HepG2 (cell line): ENCODE measurements around the gene HINT2. TPM values are rescaled to one million over a fixed set of nuclear protein-coding genes. Genes with fewer than 3 reads are reported as not detected.

ENCODE experiments used
- ATAC-seq: fragments of 200-7000 bp; cut with Tn5 transposase; 3 replicates; pipeline ENCODE4 v1.9.1; 2020; ENCODE audit warnings: mild to moderate bottlenecking, moderate library complexity
- BruUV-seq: library from RNA; stranded (reverse); fragments of 400-500 nt; replicated peaks from 2 replicates; lab custom pipeline; 2021; lab: Mats Ljungman, UMichigan
- CTCF ChIA-PET: fragments of 300-600 bp; formaldehyde crosslinking; extraction: SDS; loops from one replicate; lab custom pipeline; 2021; ENCODE audit warnings: low total read pairs, inconsistent platforms, low intra/inter-chr PET ratio; lab: Yijun Ruan, JAX
- POLR2A ChIA-PET: fragments of 350-600 bp; sonication (Branson Sonifier 250); formaldehyde crosslinking; loops from one replicate; lab custom pipeline; 2020; ENCODE audit warnings: antibody characterized with exemption, inconsistent platforms; lab: Yijun Ruan, JAX
- DNase-seq: peaks from one replicate; pipeline ENCODE4 v3.0.0-alpha.2; 2015; ENCODE audit warnings: low spot score
- FAIRE-seq: peaks from 3 replicates; lab custom pipeline; 2011; peaks lifted over from hg19 to GRCh38; lab: Jason Lieb, UNC
- H2AFZ ChIP-seq: one replicate; pipeline ENCODE4 v1.6.1; 2011; ENCODE audit warnings: low read length, inconsistent platforms
- H3K27ac ChIP-seq: fragments of 300-600 bp; 3 replicates; pipeline ENCODE4 v1.8.0; 2011; ENCODE audit warnings: mixed run types, mild to moderate bottlenecking, mixed read lengths, low read length, inconsistent platforms; ENCODE audit not compliant: insufficient read depth; ENCODE audit errors: extremely low read length
- H3K27me3 ChIP-seq, 2 experiments: fragments of 200-600 bp in 1 of 2; 2 replicates in 1 of 2; 3 replicates in 1 of 2; pipeline versions ENCODE4 v1.6.0 to v1.8.0; 2011; ENCODE audit warnings: low read length in 2 of 2, mild to moderate bottlenecking in 2 of 2, moderate library complexity in 2 of 2, inconsistent platforms in 1 of 2; ENCODE audit not compliant: insufficient read depth in 2 of 2, control insufficient read depth in 1 of 2
- H3K36me3 ChIP-seq, 2 experiments: fragments of 200-600 bp in 1 of 2; replicated peaks in 1 of 2; 2 replicates in 1 of 2; 3 replicates in 1 of 2; pipeline versions ENCODE4 v1.5.1 to v1.8.0; 2011; ENCODE audit warnings: low read length in 2 of 2, inconsistent platforms in 1 of 2; ENCODE audit not compliant: insufficient read depth in 2 of 2, control insufficient read depth in 1 of 2
- H3K4me1 ChIP-seq: 2 replicates; pipeline ENCODE4 v1.5.1; 2012; ENCODE audit warnings: low read length, inconsistent platforms; ENCODE audit not compliant: insufficient read depth
- H3K4me2 ChIP-seq: 2 replicates; pipeline ENCODE4 v1.6.0; 2011; ENCODE audit warnings: low read depth, low read length, inconsistent platforms
- H3K4me3 ChIP-seq, 3 experiments: fragments of 200-600 bp in 1 of 3; sonication (generic), shearing (Covaris generic) in 1 of 3; replicated peaks in 1 of 3; 2 replicates each; pipeline ENCODE4 v1.5.1; 2011 to 2016; ENCODE audit warnings: low read length in 3 of 3, inconsistent platforms in 2 of 3, low read depth in 2 of 3, mild to moderate bottlenecking in 2 of 3, control low read depth in 1 of 3, mixed read lengths in 1 of 3; ENCODE audit not compliant: insufficient read depth in 1 of 3
- H3K79me2 ChIP-seq: one replicate; pipeline ENCODE4 v1.6.1; 2011; ENCODE audit warnings: low read length, inconsistent platforms; ENCODE audit not compliant: insufficient read depth
- H3K9ac ChIP-seq: 2 replicates; pipeline ENCODE4 v1.6.0; 2011; ENCODE audit warnings: mild to moderate bottlenecking, low read depth, low read length, inconsistent platforms; ENCODE audit not compliant: insufficient read depth
- H3K9me3 ChIP-seq: 2 replicates; pipeline ENCODE4 v1.5.1; 2012; ENCODE audit warnings: mild to moderate bottlenecking, low read length
- H4K20me1 ChIP-seq: 2 replicates; pipeline ENCODE4 v1.6.0; 2011; ENCODE audit warnings: inconsistent platforms, mild to moderate bottlenecking, low read length, moderate library complexity; ENCODE audit not compliant: insufficient read depth
- AHR ChIP-seq: IDR thresholded peaks from 2 replicates; pipeline ENCODE4 v1.6.1; 2018; ENCODE audit warnings: missing genetic modification reagents, missing compliant biosample characterization
- E2F2 ChIP-seq: sonication (generic); formaldehyde crosslinking; IDR thresholded peaks from 2 replicates; pipeline ENCODE4 v1.4.0; 2020; ENCODE audit warnings: missing genetic modification reagents, borderline replicate concordance
- FOXP4 ChIP-seq: sonication (generic); formaldehyde crosslinking; IDR thresholded peaks from 2 replicates; pipeline ENCODE4 v1.4.0; 2020; ENCODE audit warnings: missing genetic modification reagents
- HHEX ChIP-seq: IDR thresholded peaks from 2 replicates; pipeline ENCODE4 v1.6.1; 2016; ENCODE audit warnings: control low read depth
- NR2F1 ChIP-seq, 2 experiments: fragments of 450-650 bp in 1 of 2; formaldehyde crosslinking in 1 of 2; IDR thresholded peaks; 2 replicates each; pipeline versions ENCODE4 v1.5.0 to v1.6.1; 2016 to 2020; ENCODE audit warnings: mild to moderate bottlenecking in 1 of 2, missing compliant biosample characterization in 1 of 2, missing genetic modification reagents in 1 of 2, moderate library complexity in 1 of 2
- SCMH1 ChIP-seq: sonication (generic); formaldehyde crosslinking; IDR thresholded peaks from 2 replicates; pipeline ENCODE4 v1.9.0; 2021; ENCODE audit warnings: missing genetic modification reagents, mild to moderate bottlenecking, borderline replicate concordance
- STAT5B ChIP-seq: sonication (generic); formaldehyde crosslinking; IDR thresholded peaks from 2 replicates; pipeline ENCODE4 v1.4.0; 2020; ENCODE audit warnings: missing genetic modification reagents
- TAF1 ChIP-seq: sonication (generic); formaldehyde crosslinking; IDR thresholded peaks from 2 replicates; pipeline ENCODE4 v1.4.0; 2020; ENCODE audit warnings: missing genetic modification reagents
- TARDBP ChIP-seq: sonication (generic); formaldehyde crosslinking; IDR thresholded peaks from 2 replicates; pipeline ENCODE4 v1.8.0; 2022; ENCODE audit warnings: mild to moderate bottlenecking, missing genetic modification reagents
- TEAD3 ChIP-seq: optimal IDR thresholded peaks from 2 replicates; pipeline ENCODE3; 2016; ENCODE audit warnings: borderline replicate concordance
- TGIF2 ChIP-seq: IDR thresholded peaks from 2 replicates; pipeline ENCODE4 v1.6.1; 2016; ENCODE audit warnings: control low read depth, missing compliant biosample characterization
- ZFP37 ChIP-seq: sonication (generic); formaldehyde crosslinking; IDR thresholded peaks from 2 replicates; pipeline ENCODE4 v1.4.0; 2020; ENCODE audit warnings: missing genetic modification reagents, borderline replicate concordance
- ZNF10 ChIP-seq: sonication (generic); formaldehyde crosslinking; IDR thresholded peaks from 2 replicates; pipeline ENCODE4 v1.4.0; 2020; ENCODE audit warnings: mild to moderate bottlenecking, low read depth, missing genetic modification reagents, borderline replicate concordance
- ZNF326 ChIP-seq: sonication (generic); formaldehyde crosslinking; IDR thresholded peaks from 2 replicates; pipeline ENCODE4 v1.4.0; 2020; ENCODE audit warnings: missing genetic modification reagents, borderline replicate concordance
- ZNF567 ChIP-seq: sonication (generic); formaldehyde crosslinking; IDR thresholded peaks from 2 replicates; pipeline ENCODE4 v1.8.1; 2023; ENCODE audit warnings: mild to moderate bottlenecking, missing genetic modification reagents, borderline replicate concordance
- ZNF841 ChIP-seq: sonication (generic); formaldehyde crosslinking; IDR thresholded peaks from 2 replicates; pipeline ENCODE4 v1.8.1; 2023; ENCODE audit warnings: missing genetic modification reagents, borderline replicate concordance
- WGBS: methylation state at CpG from one replicate; pipeline ENCODE4 v1.1.6; 2017; ENCODE audit warnings: low lambda C conversion rate; 5-methylcytosine and 5-hydroxymethylcytosine counted together
- in situ Hi-C: cut with HindIII; loops from 2 replicates; pipeline ENCODE4 v1.10.0; 2017; ENCODE audit warnings: low pct_unique_long_range_greater_than_20kb; ENCODE audit not compliant: extremely low pct_ligation_motif_present
- intact Hi-C: fragments of 100-400 bp; cut with micrococcal nuclease; formaldehyde crosslinking; loops from one replicate; pipeline ENCODE4 v1.10.0; 2022; ENCODE audit not compliant: unreplicated experiment
- polyA plus RNA-seq, 8 experiments: library from polyadenylated mRNA; depleted of rRNA in 3 of 8; stranded (reverse) in 7 of 8; unstranded in 1 of 8; fragments of >200 nt; fragmentation: Illumina TruSeq in 4 of 8; extraction: Trizol in 4 of 8; gene quantifications; 2 replicates each; pipeline versions ENCODE4 v1.2.1 to v1.2.3, GENCODE V29; 2011 to 2016; ENCODE audit warnings: low read depth in 4 of 8, missing spikeins in 1 of 8, mixed read lengths in 1 of 8; ENCODE audit not compliant: insufficient read depth in 1 of 8
- total RNA-seq, 5 experiments: library from RNA; depleted of rRNA; stranded (reverse); fragments of >200 nt; fragmentation: Illumina TruSeq; extraction: Trizol; gene quantifications; 2 replicates each; pipeline ENCODE4 v1.2.3, GENCODE V29; 2016; ENCODE audit warnings: low read depth in 1 of 5
- TF ChIP-seq, protein P1 (sequence below): sonication (generic); formaldehyde crosslinking; IDR thresholded peaks from 2 replicates; pipeline ENCODE4 v1.4.0; 2020; ENCODE audit warnings: mild to moderate bottlenecking, missing genetic modification reagents
- TF ChIP-seq, protein P2 (sequence below): sonication (generic); formaldehyde crosslinking; IDR thresholded peaks from 2 replicates; pipeline ENCODE4 v1.9.0; 2022; ENCODE audit warnings: low read depth, missing genetic modification reagents

HINT2 gene
- total and polyA plus RNA-seq, 2 of the 13 experiments (the other 11 are each of a cell fraction or from before 2014, with no cell fraction given), result 37.9 to 56.2 TPM

DNA sequence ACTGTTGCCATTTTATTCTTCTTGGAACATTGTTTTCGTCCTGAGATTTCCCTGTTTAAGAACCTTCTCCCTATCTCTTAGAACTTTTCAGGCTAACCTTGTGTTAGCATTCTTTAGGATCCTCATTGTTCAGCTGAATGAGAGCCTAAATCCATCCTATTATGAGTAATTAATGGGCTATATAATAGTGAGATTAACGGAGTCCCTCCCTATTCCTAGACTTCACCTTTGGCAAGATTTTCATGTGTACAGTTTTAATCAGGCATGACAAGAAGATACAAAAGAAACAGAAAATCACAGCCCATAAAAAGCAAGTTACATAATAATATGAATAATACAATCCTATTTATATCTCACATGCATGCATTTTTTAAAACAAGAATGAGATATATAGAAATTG, 51.7 kb downstream of the HINT2 start:
- Histone ChIP-seq H3K27ac (no peak overlapping the region), H3K9ac (no peak overlapping the region), H3K9me3 (no peaks in the 10 kb centered on the region), H3K4me2 (no peak overlapping the region), H3K36me3 (no peaks in the 10 kb centered on the region), H3K4me3 (no peak overlapping the region), H4K20me1 (no peaks in the 10 kb centered on the region), H3K4me1 (peaks cover 20% of the 10 kb centered on the region), H2AFZ (no peak overlapping the region), H3K79me2 (peaks cover 37% of the 10 kb centered on the region), H3K27me3 (no peaks in the 10 kb centered on the region)
- ATAC-seq, result no peak
- 96% methylated on average over 2 of the region's 2 CpGs for WGBS
- no peak for FAIRE-seq
- POLR2A ChIA-PET, result interaction anchor here (1.1 kb wide), 1 partner anchor 102 kb away, joined by 3 read pairs; no protein-coding TSS in a partner anchor
- no TSS peak for BruUV-seq
- CTCF ChIA-PET, result no interaction called here
- in situ Hi-C loops (no loop called here), intact Hi-C loops (no loop called here)
- no peak for DNase-seq
- TF ChIP-seq SCMH1 (no peak), HHEX (CRISPR knock-in tag) (no peak), ZNF326 (CRISPR knock-in tag) (no peak), TGIF2 (CRISPR knock-in tag) (no peak), ZNF841 (CRISPR knock-in tag) (no peak), FOXP4 (CRISPR knock-in tag) (no peak), ZNF10 (CRISPR knock-in tag) (no peak), ZNF567 (CRISPR knock-in tag) (no peak), TEAD3 (CRISPR knock-in tag) (no peak), AHR (CRISPR knock-in tag) (no peak), TAF1 (CRISPR knock-in tag) (no peak), TARDBP (no peak), ZFP37 (no peak), E2F2 (CRISPR knock-in tag) (no peak), STAT5B (CRISPR knock-in tag) (no peak), NR2F1 (CRISPR knock-in tag; IDR thresholded peaks at IDR 0.05) (no peak)
- TF ChIP-seq, protein P1, sequence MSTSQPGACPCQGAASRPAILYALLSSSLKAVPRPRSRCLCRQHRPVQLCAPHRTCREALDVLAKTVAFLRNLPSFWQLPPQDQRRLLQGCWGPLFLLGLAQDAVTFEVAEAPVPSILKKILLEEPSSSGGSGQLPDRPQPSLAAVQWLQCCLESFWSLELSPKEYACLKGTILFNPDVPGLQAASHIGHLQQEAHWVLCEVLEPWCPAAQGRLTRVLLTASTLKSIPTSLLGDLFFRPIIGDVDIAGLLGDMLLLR (CRISPR knock-in tag), result no peak
- TF ChIP-seq, protein P2, sequence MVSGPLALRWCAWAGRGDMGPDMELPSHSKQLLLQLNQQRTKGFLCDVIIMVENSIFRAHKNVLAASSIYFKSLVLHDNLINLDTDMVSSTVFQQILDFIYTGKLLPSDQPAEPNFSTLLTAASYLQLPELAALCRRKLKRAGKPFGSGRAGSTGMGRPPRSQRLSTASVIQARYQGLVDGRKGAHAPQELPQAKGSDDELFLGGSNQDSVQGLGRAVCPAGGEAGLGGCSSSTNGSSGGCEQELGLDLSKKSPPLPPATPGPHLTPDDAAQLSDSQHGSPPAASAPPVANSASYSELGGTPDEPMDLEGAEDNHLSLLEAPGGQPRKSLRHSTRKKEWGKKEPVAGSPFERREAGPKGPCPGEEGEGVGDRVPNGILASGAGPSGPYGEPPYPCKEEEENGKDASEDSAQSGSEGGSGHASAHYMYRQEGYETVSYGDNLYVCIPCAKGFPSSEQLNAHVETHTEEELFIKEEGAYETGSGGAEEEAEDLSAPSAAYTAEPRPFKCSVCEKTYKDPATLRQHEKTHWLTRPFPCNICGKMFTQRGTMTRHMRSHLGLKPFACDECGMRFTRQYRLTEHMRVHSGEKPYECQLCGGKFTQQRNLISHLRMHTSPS, result no peak
